Stimulated activated CD4-positive, alpha-beta T cell treated with anti-CD3 and anti-CD28 coated beads, Interleukin-15, amount 100 ng/mL, for 48 hours (primary cell): ENCODE data around the gene ANXA7.

Experiments used
- DNase-seq, 2 donors: peaks; one replicate each; pipeline ENCODE4 v3.0.0-alpha.2; 2020; ENCODE audit warnings: low read depth in 2 of 2

Gene ANXA7

GRCh38 chr10:73413528-73414229 lies at the start of gene ANXA7:
TSS of gene ANXA7 (minus strand) at chr10:73414058. CDS start at chr10:73400856, 13,202 bp downstream.
- DNase-seq, result peak; percentile 84 to 95

DNA sequence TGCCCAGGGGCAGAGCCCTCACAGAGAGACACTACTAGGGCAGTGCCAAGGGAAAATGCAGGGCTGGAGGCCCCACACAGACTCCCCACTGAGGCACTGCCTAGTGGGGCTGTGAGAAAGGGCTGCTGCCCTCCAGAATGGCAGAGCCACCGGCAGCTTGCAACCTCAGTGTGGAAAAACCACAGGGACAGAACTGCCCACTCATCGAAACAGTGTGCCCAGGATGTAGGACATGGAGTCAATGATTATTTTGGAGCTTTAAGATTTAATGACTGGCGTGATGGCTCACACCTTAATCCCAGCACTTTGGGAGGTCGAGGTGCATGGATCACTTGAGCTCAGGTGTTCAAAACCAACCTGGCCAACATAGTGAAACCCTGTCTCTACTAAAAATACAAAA lies 47.0 kb upstream of the ANXA7 start:
- DNase-seq, result no peak

GRCh38 chr10:73459683-73460314 lies 45.9 kb upstream of the ANXA7 start:
- no peak for DNase-seq

GRCh38 chr10:73456187-73456890 lies 42.5 kb upstream of the ANXA7 start:
- DNase-seq, result no peak

- no peak for DNase-seq
Measured at GRCh38 chr10:73449113-73449512, 35.3 kb upstream of the ANXA7 start.

GRCh38 chr10:73448384-73448783 lies 34.5 kb upstream of the ANXA7 start:
- no peak for DNase-seq

DNA sequence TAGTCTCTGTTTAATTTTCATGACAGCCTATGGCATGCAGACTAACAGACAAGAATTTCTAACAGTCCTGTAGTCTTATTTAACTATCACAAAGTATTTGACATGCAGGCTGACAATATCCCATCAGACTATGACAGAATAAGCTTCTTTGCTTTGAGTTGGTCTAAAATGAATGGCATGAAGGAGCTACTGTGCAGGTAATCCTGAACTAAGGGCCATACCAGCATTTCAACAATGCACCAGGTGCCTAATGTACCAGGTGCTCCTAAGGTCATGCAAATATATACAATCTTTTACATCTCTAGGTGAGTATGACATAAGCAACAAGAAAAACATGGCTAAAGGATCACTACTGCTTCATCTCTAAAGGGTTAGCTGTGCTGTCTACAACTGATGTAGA lies 33.1 kb upstream of the ANXA7 start:
- no peak for DNase-seq

DNA sequence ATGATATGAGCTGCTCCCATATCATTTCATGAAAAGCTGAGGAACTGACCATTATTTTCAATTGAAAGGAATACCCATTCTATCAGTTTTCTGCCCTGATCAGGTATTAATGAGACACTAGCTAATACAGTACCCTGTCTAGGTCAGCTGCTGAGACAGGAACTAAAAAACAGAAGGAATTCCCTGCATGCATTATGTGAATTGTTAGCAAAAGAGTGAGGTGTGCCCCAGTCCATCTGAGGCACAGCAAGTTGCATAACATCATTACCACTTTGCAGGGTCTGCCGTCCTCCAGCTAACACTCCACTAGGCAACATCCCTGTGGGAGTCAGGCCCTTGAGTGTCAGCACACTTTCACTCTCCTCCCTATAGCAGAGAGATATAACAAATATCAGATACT lies 30.6 kb upstream of the ANXA7 start:
- no peak for DNase-seq

- DNase-seq, result no peak
Measured at GRCh38 chr10:73439605-73440312, 25.9 kb upstream of the ANXA7 start.

DNA sequence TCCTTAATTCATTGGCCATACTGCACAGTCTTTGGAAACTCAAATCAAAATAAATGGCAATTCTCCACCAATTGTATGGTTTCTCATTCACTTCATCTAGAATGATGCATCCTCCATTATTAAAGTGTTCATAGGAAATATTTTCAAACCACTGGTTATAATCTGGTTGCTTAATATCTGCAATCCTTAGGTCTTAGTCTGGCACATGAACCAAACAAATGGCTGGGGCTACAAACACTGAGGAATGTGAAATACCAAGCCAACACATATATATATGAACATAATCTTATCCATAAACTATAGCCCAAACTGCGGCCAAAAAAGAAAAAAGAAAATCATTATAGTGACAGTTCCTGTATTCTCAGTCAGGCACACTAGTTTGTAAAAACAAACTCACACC lies 25.2 kb upstream of the ANXA7 start:
- DNase-seq, result no peak

DNA sequence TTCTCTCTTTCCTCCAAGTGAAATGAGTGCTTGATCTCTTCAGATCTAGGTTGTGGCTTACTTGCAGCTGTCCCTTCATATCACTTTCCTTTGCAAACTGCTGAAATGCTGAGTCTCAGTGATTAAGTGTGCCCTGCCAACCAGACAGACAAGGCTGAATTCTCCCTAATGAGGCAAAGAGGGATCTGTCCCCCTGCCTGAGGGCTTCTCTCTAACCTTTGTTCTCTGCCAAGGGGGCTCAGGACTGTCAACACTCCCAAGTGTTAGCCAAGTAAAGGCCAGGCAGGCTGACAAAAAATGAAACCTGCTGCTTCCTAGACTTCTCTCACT lies 19.6 kb upstream of the ANXA7 start, which contains the start of gene MSS51:
Gene MSS51, minus strand, starts transcription at position 24 of the 330 bp plus-strand sequence. CDS start 5,277 bp downstream, outside the sequence.
- no peak for DNase-seq

DNA sequence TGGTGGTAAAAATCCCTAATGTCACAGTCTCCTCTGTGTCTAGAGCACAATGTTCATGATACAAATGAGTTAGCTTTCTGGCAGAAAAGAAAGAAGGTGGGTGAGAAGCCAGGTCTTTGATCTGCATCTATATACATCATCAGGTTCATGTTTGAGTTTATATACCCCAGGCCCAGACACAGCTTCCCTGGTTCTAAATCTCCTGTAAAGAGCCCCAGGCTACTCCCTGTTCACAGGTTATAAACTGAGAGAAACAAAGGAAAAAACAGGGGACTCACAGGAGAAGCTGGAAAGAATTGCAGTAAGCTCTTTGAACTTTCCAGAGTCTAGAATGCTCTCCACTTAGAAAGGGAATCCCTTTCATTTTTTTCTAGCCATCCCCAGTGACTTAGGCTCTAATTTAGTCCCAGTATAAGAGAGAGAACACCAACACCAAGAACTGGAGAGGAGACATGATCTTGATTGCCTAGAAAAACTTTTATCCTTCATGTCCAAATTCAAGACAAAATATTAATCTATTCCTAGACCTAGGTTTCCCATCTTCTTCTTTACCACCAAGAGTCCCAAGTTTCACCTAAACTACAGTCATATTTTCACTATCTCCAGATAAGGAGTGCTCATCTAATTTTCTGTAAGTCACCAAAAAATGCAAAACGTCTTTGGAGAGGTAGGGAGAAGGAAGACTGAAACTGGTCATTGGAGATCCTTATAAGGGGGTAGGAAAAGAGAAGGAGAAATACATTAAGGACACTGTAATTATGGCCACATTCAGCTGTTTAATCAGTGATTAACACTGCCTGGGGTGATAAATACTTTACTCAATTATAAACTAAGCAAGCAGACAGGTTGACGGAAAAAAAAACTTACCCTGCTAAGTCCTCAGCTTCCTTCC lies 19.0 kb upstream of the ANXA7 start:
- no peak for DNase-seq

- no peak for DNase-seq
Measured at GRCh38 chr10:73426318-73426717, 12.5 kb upstream of the ANXA7 start.

- DNase-seq, result no peak
Measured at GRCh38 chr10:73424478-73424877, 10.6 kb upstream of the ANXA7 start.

DNA sequence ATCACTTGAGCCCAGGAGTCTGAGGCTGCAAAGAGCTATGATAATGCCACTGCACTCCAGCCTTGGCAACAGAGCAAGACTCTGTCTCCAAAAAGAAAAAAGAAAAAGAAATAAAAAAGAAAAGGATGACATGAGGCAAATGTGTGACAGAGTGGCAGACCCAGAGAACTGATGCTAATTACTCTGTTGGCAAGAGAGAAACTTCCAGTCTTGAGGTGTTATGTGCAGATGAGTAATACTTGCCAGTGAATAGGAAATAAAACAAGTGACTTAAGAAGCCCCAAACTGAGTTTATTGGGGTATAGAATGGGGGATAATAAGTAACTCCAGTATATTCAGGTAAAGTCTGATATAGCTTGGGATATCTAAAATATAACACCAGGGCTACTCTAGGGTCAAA lies 9.5 kb upstream of the ANXA7 start:
- no peak for DNase-seq

DNA sequence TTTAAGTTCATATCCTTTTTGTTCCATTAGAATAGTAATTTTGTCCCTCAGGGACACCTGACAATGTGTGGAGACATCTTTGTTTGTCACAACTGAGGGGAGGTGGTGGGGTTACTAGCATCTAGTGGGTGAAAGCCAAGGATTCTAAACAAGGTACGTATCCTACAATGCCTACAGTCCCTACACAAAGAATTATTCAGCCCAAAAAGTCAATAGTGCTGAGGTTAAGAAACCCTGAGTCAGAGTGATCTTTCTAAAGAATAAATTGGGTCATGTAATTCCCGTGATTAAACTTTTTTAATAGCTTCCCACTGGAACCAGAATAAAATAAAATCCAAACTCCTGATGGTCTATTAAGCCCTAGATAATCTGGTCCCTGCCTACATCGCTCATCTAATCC lies 2.7 kb upstream of the ANXA7 start:
- no peak for DNase-seq

DNA sequence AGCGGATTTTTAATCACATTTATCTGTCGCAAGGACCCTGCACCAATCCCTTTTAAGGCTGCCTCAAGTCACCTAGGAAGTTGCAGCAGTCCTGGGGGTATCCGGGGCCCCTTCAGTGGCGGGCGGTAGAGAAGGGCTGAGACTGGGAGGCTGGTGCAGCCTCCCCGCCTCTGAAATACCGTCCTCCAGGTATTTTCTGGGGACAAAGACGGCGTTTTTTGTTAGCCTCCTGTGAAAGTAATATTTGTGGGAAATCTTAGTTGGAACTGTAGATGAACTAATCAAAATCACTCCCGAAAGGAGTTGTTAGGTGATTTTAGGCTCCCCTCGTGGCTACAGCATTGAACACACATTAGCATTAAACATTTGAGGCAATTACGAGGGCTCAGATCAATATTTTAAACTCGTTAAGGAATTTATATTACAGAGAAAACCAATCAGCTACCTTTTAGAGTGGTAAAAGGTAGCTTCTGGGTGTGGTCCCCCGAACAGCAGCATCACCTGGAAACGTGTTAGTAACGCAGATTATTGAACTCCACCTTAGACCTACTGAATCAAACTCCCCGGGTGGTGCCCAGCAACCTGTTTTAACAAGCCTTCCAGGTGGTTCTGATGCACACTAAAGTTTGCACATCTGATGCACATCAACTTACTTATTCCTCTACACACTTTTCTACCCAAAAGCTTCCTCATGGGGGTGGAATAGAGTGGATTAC lies 530 bp upstream of the ANXA7 start:
- no peak for DNase-seq

- peak; percentile 22 to 31 for DNase-seq
Measured at GRCh38 chr10:73413108-73413527, 740 bp downstream of the ANXA7 start.

DNA sequence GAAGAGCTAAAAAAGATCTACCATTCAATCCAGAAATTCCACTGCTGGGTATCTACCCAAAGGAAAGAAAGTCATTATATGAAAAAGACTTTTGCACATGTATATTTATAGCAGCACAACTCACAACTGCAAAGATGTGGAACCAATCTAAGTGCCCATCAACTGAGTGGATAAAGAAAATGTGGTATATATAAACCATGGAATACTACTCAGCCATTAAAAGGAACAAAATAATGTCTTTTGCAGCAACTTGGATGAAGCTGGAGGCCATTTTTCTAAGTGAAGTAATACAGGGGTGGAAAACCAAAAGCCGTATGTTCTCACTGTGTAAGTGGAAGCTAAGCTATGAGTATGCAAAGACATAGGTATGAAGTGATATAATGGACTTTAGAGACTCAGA lies 3.0 kb downstream of the ANXA7 start:
- DNase-seq, result no peak

- no peak for DNase-seq
Measured at GRCh38 chr10:73408978-73409521, 4.8 kb downstream of the ANXA7 start.
